Mucosa of stomach (tissue), 1 donor: ENCODE results near the gene GLIS2.

ENCODE experiments used
- H3K27me3 ChIP-seq: one replicate; pipeline ENCODE4 v1.7.0; 2013; ENCODE audit warnings: mild to moderate bottlenecking, low read length; ENCODE audit not compliant: control insufficient read depth, insufficient read depth
- H3K36me3 ChIP-seq: one replicate; pipeline ENCODE4 v1.7.0; 2013; ENCODE audit warnings: low read length; ENCODE audit not compliant: control insufficient read depth, insufficient read depth
- H3K4me1 ChIP-seq: one replicate; pipeline ENCODE4 v1.7.0; 2013; ENCODE audit warnings: mild to moderate bottlenecking, low read length; ENCODE audit not compliant: control insufficient read depth, insufficient read depth
- H3K4me3 ChIP-seq: one replicate; pipeline ENCODE4 v1.7.0; 2013; ENCODE audit warnings: low read length
- H3K9ac ChIP-seq: one replicate; pipeline ENCODE4 v1.7.0; 2013; ENCODE audit warnings: mild to moderate bottlenecking, low read length, moderate library complexity
- H3K9me3 ChIP-seq: one replicate; pipeline ENCODE4 v1.7.0; 2013; ENCODE audit warnings: mild to moderate bottlenecking, low read length, moderate library complexity; ENCODE audit not compliant: control insufficient read depth
- donor health status: Pancreatic carcinoma.

Gene GLIS2

GRCh38 chr16:4373909-4374742 is 58.3 kb downstream of the GLIS2 start:
- no peaks in the 10 kb centered on the region for H3K36me3 ChIP-seq
- peaks cover 14% of the 10 kb centered on the region for H3K27me3 ChIP-seq
- peaks cover 77% of the 10 kb centered on the region for H3K4me1 ChIP-seq
- H3K9me3 ChIP-seq: no peaks in the 10 kb centered on the region
- H3K9ac ChIP-seq: peak overlapping the region; percentile 18
- H3K4me3 ChIP-seq: peak overlapping the region; percentile 36

DNA sequence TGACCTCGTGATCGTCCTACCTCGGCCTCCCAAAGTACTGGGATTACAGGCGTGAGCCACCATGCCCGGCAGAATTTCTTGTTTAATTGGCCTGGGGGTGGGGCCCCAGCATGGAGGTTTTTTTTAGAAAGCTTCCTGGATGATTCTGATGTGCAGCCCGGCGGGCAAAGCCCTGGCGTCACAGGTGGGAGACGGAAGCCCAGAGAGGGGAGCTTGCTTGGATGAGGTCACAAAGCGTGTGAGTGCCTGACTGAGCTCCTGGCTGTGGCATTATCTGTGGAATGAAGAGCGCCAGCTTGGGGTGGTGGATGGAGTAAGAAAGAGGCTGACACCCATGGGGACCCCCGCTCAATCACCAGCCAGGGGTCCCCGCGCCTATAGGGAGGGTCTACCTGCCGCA is 59.9 kb downstream of the GLIS2 start:
- no peaks in the 10 kb centered on the region for H3K9me3 ChIP-seq
- H3K4me1 ChIP-seq: peaks cover 74% of the 10 kb centered on the region
- H3K27me3 ChIP-seq: peaks cover 14% of the 10 kb centered on the region
- peak overlapping the region; percentile 48 for H3K9ac ChIP-seq
- no peak overlapping the region for H3K4me3 ChIP-seq
- no peaks in the 10 kb centered on the region for H3K36me3 ChIP-seq

DNA sequence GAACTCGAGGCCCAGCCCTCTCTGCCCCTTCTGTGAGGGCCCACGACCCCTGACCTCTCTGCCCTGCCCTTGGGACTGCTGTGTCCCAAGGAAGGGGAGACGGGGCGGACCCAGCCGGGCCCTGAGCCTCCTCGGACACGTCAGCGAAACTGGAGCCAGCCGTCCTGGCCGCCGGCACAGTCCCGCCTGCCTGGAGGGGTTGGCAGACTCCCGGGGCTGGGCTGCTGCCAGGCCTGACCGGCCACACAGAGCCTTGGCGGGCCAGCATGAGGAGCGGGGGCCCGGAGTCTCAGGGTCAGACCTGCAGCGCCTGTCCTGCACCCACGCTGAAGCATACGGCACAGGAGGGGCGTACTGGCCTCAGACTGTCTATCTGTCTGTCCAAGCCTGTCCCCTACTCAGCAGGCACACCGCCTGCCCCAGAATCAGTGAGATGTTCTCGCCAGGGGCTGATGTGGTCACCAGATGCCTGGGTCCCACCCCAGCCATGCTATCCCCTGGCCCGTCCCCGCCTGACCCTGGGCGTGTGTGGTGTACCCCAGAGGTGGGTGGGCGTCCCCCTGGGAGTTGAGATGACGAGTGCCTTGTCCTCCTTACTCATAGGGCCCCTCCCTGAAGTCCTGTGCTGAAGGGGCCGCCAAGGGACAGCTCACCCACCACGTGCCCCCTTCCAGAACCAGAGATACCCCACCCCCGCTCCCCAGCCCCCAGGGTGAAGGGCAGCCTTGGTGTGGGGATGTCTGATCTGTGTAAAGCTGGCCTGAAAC is 60.4 kb downstream of the GLIS2 start:
- Histone ChIP-seq H3K9me3 (no peaks in the 10 kb centered on the region), H3K27me3 (peaks cover 14% of the 10 kb centered on the region), H3K4me1 (peaks cover 68% of the 10 kb centered on the region), H3K9ac (peak overlapping the region; percentile 48), H3K36me3 (no peaks in the 10 kb centered on the region), H3K4me3 (no peak overlapping the region)

- Histone ChIP-seq H3K9ac (no peak overlapping the region), H3K4me3 (no peak overlapping the region), H3K27me3 (peaks cover 14% of the 10 kb centered on the region), H3K4me1 (peaks cover 67% of the 10 kb centered on the region), H3K9me3 (no peaks in the 10 kb centered on the region), H3K36me3 (no peaks in the 10 kb centered on the region)
These were observed 61.2 kb downstream of the GLIS2 start for GRCh38 chr16:4376893-4377572.

DNA sequence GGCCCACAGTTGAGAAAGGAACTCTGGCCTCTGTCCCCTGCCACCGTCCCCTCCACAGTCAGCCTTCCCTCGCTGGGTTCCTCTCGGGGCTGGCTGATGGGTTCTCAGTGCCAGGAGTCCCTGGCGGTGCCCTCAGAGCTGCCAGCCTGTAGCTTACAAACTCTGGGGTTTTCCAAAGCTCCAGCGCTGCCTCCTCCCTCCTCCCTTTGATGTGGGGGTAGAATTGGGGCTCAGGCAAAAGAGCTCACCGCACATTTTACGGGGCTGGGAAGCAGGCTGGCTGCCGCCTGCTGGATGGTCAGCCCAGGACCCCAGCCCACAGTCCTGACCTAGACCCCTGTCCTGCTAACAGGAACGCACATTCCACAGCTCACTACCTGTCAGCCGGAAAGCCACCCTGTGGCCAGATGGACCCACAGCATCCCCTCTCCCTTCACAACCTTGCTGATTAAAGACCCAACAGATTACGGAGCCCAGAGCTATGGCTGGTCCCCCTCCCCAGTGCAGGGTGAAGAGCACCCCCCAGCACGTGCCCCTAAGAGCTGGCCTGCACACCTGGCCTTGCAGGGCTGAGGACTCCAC is 61.8 kb downstream of the GLIS2 start:
- H3K9me3 ChIP-seq: no peaks in the 10 kb centered on the region
- no peak overlapping the region for H3K9ac ChIP-seq
- peaks cover 61% of the 10 kb centered on the region for H3K4me1 ChIP-seq
- no peaks in the 10 kb centered on the region for H3K36me3 ChIP-seq
- peaks cover 9% of the 10 kb centered on the region for H3K27me3 ChIP-seq
- no peak overlapping the region for H3K4me3 ChIP-seq

DNA sequence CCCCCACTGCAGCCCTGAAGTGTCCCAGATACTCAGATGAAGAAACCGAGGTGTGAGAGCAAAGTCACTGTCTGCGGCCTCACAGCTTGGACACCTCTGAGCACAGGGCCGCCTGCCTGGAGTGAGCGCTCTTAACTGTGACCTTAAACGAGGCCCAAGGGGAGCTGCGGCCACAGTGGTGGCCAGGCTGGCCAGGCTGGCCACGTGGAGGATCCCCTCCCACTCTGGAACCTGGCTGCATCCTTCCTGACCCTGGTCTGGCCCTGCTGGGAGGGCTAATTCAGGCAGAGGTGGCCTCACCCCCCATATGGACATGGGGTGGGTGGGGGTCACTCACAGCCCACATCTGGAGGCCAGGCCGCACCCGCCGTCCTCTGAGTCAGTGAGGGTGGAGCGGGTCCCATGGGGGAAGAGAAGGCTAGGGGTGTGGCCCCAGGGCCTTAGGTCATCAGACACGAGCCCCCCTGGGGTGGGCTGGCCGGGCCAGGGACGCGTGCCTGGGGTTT is 62.3 kb downstream of the GLIS2 start:
- Histone ChIP-seq H3K36me3 (no peaks in the 10 kb centered on the region), H3K9ac (no peak overlapping the region), H3K4me1 (peaks cover 55% of the 10 kb centered on the region), H3K4me3 (no peak overlapping the region), H3K27me3 (peaks cover 4% of the 10 kb centered on the region), H3K9me3 (no peaks in the 10 kb centered on the region)

- Histone ChIP-seq H3K27me3 (peaks cover 4% of the 10 kb centered on the region), H3K4me3 (no peak overlapping the region), H3K9me3 (no peaks in the 10 kb centered on the region), H3K9ac (no peak overlapping the region), H3K36me3 (no peaks in the 10 kb centered on the region), H3K4me1 (peaks cover 46% of the 10 kb centered on the region)
These were observed 63.3 kb downstream of the GLIS2 start for GRCh38 chr16:4378999-4379690.

- peaks cover 4% of the 10 kb centered on the region for H3K27me3 ChIP-seq
- H3K4me1 ChIP-seq: peaks cover 34% of the 10 kb centered on the region
- no peak overlapping the region for H3K4me3 ChIP-seq
- H3K9me3 ChIP-seq: no peaks in the 10 kb centered on the region
- H3K9ac ChIP-seq: no peak overlapping the region
- H3K36me3 ChIP-seq: no peaks in the 10 kb centered on the region
These were observed 64.5 kb downstream of the GLIS2 start for GRCh38 chr16:4380119-4381063.

- Histone ChIP-seq H3K9ac (no peak overlapping the region), H3K9me3 (no peaks in the 10 kb centered on the region), H3K4me1 (peaks cover 27% of the 10 kb centered on the region), H3K36me3 (no peaks in the 10 kb centered on the region), H3K4me3 (no peak overlapping the region), H3K27me3 (peaks cover 4% of the 10 kb centered on the region)
These were observed 65.4 kb downstream of the GLIS2 start for GRCh38 chr16:4381072-4381934.
